HG03064 (cell line): Measurements from ENCODE around the gene ZRANB2.

Experiments used
- ATAC-seq: cut with Tn5 transposase; IDR thresholded peaks from one replicate; pipeline ENCODE4 v1.9.1; 2021; ENCODE audit warnings: low read depth; ENCODE audit not compliant: unreplicated experiment

Gene ZRANB2

DNA sequence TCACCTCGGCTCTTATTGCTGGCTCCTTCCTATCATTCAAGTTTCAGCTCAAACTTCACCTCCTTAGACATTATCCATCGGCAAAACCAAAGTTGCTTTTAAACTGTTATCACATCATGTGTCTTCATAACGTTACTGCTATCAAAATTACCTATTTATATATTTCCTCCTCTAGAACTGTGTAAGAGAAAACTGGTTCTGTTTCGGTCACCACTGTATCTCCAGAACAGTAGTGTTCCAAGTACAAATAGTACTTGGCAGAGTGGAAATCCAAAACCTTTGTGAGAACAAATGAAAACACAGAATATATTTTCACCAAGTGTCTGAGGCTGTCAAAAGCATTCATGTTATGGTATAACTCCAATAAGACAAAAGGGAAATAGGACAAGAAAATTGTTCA is 9.1 kb downstream of the ZRANB2 start:
- ATAC-seq, result no peak

DNA sequence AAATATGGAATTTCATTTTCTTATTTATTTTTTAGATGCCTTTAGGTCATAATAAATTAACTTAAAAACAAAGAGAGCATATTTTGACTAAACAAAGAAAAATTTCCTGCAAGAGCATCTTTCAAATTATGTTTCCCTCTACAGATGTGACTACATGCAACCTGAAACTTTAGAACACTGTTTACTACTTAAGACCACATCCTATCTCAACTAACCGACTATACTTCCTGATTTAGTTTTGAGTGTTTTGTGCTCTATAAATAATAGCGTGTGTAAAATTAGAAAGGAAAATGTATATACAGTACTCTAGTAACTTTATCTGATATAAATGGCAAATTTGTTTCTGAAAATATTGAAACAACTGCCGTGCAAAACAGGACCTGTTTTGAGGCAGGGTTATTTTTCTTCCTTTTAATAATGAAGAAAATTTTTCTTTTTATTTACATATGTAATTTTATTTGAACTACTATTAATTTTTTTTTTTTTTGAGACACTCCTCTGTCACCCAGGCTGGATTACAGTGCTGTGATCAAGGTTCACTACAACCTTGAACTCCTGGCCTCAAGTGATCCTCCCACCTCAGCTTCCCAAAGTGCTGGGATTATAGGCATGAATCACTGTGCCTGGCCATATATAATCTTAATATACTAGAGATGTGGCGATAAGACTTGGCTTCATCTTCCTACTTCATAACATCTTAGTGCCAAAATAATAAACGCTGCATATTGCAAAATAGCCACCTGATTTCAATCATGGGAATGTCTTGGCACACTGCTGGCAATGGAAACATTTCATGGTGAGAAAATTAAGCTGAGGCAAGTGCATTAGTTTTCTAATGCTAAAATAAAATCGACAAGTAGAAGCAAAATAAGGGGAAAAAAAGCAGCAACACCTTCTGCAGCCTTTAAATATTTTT is 12.3 kb downstream of the ZRANB2 start:
- peak; percentile 86 for ATAC-seq

DNA sequence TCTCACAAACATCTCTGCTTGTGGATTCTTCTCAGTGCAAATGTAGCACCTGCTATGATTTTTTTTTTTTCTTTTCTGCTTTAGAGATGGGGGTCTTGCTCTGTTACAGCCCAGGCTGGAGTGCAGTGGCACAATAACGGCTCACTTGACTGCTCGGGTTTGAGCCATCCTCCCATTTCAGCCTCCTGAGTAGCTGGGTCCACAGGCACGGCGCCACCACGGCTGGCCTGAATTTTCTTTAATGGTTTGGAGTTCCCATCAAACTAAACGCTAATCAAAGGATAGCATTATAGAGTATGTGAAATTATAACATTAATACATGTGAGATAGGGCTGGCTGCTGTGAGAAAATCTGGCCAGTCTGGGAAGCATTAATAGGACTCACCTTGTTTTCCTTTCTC is 26.0 kb downstream of the ZRANB2 start:
- no peak for ATAC-seq

DNA sequence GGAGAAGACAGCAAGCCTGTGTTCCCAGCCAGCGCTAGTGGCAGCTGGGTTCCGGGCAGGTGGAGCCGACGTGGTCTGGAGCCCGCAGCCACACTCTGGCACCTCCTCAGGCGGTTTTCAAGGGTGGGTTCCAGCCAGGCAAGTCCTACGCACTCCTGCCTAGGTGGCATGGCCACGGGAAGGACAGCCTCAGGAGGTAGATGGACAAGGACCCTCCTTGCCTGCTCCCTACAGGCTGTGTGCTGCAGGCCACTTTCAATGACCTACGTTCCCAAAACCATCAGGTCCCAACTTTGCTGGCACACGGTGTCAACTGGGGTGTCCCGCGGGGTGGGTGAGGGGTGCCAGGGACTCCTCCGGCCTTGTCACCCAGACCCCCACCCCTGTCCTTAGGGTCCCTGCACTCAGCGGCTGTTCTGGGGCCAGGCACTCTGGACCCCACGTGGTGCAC is 26.5 kb downstream of the ZRANB2 start:
- ATAC-seq, result no peak

DNA sequence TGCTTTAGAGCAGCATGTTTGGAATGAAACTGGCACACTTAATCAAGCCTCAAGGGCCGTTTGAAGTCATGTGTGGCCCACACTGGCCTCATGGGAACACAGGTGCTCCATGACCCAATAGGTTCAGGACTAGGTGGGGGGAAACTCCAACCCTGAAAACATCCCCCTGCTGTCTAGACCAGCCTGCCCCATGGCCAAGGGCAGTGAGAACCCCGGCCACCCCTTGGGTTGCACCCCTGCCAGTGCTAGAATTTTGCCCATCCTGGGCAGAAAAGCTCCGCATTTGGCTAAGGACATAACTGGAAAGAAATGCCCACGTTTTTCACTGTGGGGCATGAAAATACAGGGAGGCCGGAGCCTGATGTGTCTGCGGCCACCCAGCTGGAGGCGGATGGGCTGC is 27.1 kb downstream of the ZRANB2 start:
- ATAC-seq, result no peak

DNA sequence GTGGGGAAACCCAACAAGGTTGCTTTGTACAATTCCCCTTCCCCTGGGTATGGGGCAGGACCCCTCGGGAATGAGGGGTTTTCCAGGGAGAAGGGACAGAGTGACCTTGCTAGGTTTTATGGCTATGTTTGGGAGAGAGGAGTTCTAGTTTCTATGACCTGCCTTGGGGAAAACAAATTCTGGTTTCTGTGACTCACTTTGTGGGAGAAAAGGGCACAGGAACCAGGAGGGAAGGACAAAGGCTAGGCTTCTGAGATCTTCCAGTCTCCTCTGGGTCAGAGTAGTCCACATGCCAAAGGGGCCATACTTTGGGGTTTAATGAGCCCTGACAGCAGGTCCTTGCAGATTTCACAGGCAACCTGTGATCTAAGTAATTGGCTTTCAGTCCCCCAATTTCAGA is 27.7 kb downstream of the ZRANB2 start:
- no peak for ATAC-seq

DNA sequence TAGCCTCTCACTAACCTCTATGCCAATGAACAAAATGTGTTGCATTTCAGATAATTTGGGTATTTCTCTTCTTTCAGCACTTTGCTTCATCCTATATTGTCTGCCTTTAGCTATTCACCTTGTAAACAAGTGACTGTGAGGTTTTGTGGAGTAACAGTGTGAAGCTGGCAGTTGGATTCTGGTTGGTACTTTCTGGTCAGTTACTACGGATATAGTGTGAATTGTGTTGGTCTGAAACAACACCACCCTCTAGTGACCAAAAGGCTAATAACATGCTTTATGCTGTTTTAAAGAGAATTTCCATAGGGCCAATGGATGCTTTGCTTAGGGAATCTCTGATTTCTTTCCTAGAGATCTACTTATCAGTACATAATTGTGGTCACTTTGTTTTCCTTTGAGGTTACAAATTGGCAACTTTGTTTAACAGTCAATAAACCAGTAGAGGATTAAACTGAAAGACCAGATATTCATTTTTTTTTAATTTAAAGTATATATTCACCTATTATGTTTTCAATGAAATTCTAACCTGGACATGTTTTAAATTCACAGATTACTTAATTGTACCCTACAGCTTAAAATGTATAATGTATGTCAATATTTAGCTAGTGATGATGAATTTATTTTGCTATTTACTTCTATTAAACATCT is 30.8 kb downstream of the ZRANB2 start:
- peak; percentile 46 for ATAC-seq

DNA sequence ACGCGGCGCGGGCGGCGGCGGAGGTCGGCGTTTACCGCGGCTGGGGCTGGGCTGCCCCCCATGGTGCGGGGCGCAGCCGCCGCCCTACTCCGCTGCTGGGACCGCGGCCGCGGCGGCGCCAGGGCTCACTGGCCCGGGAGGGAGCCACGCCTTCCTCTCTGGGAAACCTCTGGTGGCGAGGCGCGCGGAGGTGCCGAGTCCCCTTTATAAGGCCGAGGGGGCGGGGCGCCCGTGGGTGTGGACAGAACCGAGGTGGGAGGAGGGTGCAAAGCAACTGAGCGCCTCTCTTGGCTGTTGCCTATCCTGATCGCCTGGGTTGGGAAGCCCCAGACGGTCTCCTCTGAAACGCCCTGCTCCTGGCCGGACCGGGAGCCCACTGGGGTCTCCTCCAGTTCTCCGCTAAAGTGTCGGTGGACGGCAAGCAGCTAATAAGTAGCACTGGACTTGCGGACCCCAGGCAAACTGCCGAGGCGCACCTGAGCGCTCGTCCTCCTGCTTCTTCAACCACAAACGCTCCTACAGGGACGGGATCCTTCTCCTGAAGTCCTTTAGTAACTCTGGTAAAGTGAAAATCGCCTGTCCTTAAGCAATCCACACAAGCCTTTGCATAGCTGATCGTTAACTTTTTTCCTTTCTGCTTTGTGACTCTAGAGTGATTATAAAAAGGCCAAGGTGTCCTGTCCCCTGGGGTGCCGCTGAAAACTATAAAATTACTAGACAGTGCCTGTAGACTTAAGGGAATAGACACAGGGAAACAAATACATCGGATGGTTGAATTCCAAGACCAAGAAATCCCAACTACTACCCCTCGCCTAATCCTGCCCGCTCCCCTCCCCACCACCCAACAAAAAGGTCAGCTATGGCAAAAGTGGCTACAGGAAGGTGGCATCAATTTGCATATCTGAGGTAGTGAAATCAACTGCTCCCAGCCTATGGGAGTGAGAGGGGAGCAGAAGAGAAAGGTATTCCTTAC is 32.9 kb downstream of the ZRANB2 start, which contains the start of gene PTGER3:
TSS of gene PTGER3 (minus strand) at position 182 of the 973 bp plus-strand sequence. CDS start 239 bp downstream, outside the sequence.
- no peak for ATAC-seq

DNA sequence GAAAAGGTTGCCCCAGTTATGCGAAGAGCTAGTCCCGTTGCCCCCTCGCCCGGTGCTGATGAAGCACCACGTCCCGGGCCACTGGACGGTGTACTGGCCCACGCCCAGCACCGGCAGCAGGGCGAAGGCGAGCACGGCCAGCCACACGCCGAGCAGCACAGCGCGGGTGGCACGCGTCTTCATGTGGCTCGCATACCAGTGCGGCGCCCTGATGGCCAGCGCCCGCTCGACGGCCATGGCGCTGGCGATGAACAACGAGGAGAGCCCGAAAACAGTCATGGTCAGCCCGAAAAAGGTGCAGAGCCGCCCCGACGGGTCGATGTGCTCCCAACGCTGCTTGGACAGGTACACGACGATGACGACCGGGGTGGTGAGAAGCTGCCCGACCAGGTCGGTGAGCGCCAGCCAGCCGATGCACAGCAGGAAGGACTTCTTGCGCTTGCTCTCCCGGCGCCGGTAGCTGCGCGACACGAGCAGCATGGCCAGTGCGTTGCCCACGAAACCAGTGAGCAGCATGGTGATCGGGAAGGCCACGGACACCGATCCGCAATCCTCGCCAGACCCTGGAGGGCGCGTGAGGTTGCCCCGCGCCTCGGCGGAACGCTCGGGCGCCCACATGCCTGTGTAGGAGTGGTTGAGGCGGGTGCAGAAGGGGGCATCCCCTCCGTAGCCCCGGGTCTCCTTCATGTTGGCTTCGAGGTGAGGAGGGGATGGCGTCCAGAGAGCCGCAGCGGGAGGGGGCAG is 33.8 kb downstream of the ZRANB2 start:
- no peak for ATAC-seq

DNA sequence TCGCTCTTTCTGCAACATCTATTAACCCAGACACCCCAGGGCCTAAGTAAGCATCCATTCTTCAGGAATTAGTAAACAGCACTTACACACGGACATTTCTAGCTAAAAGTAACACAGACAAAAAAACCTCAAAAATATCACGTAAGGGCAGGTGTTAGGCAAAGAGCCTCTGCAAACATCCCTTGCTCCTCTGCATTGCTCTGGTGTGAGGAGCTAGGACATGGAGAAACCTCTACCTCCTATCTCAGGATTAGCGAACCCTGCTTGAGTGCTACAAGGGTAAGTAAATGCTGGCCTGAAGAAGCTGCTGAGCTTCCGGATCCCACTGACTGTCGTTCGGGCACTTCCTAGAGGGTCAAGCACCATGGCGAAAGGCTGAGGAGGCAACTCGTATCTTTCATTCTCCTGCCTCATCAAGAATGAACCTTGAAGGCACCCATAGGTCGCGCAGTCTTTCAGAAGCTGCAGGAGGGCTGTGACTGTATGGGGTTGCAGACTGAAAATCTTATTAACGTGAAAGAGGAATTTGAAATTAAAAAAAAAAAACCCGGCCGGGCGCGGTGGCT is 35.3 kb downstream of the ZRANB2 start:
- no peak for ATAC-seq

DNA sequence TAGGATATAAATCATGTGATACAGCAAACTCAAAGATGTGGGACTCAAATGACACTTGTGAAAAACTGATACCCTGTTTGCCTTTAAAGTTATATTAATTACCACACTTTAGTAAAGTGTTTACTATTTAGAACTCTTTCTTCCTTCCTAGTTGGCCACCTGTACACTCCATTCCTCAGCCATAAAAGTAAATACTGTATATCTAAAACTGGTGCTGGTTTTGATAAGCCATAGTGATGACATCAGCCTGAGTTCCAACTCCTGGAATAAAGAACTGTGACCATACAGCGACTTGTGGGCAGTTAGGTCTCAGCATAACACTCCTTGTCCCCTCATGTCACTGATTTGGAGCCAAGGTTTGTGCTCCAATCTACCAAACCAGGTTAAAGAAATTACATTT is 36.0 kb downstream of the ZRANB2 start:
- ATAC-seq, result no peak

DNA sequence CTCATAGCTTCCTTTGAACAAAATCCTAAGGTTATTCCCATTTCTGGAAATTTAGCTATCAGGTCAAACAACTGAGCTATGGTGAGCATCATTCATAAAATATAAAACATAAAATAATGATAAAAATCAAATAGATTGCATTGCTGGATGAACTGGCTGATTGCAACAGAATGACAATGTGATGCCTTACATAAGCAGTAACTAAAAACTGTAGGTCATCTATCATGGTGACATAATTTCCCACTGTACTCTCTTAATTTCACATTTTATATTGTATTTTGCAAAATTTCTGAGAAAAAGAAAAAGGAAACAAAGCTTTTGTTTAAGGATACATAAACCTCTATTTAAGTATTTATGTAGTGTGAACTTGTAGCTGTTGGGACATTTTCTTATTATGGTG is 37.8 kb downstream of the ZRANB2 start:
- no peak for ATAC-seq

DNA sequence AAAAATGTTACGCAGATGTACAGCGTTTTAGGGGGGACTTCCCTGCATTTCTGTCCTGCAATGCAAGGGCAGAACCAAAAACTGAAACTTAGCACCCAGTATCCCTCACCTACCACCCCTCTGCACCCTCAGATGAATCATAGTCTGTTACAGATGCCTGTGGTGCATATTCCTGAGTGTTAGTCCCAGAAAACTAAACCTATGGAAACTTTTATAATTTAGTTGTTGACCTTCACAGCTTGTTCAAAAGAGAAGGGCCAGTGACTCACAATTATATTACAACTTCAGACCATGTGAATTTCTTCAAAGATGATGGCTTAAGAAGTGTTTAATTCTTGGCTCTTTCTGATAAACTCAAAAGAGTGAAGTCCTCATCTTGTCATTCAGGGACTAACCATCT is 39.0 kb downstream of the ZRANB2 start:
- no peak for ATAC-seq

DNA sequence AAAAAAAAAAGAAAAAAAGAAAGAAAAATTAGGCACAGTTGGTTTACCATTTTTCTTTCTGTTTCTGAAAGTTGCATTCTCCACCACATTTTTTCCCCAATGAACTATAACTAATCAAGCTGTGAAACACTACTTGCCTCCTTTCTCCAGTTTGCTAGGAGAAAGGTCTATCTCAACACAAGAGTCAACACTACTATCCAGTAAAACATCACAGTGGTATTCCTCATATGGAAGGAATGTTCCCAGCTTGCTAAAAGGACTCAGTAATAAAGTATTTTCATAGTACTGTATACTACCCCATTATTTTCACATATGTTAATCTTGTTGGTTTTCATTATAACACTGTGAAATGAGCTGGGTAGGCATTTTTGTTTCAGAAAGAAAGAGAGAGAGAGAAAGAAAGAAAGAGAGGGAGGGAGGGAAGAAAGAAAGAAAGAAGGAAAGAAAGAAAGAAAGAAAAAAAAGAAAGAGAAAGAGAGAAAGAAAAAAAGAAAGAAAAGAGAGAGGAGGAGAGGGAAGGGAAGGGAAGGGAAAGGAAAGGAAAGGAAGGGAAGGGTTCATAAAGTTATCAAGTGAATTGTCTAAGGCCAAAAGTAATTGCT is 41.1 kb downstream of the ZRANB2 start:
- ATAC-seq, result no peak

DNA sequence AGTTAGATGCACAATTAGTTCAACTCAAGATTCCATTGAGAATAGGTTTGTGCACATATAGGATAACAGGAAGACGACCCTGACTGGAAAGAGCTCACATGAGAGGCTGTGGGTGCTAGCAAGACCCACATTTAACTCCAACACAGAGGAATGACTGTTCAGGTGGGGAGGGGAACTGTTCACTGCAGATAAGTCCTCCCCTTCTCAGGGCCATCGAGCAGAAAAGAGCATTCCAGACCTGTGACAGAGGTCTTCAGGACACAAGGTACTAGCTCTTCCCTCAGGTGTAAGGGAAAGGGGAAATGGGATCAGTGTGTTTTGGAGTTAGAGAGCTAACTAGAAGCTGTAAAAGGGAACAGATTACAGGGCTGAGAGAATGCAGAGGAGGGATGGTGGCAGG is 41.9 kb downstream of the ZRANB2 start:
- ATAC-seq, result no peak

DNA sequence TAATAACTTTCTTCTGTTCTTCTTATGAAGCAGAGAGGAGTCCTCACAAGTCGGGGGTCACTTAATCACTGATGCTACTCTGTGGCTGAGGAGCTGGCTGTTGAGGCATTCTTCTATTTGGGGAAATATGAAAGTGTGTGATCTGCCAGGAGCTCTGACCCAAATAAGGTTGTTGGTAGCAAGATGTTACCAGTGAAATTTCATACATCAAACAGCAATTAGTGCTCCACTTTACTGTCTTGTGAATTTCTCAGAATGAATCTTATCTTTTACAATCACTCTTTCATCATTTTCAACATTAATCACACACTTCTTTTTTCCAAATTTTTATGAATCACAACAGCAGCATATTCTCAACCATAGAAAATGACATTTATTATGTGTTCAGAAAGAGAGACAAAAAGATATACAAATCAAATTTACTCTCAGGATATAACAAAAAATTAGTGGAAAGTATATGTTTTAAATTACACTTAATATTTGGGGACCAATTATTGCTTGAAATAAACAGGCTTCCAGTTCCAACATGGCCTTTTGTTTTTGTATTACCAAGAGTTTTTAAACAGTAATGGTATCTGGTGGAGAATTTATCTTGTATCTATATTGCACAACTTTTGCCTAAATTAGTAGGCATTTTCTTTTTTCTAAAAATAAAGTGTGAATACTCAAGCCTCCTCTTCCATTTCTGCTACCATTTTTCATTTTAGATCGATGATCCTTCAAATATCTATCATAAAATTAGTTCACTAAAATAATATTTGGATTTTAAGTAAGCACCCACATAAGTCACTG is 42.8 kb downstream of the ZRANB2 start:
- no peak for ATAC-seq

DNA sequence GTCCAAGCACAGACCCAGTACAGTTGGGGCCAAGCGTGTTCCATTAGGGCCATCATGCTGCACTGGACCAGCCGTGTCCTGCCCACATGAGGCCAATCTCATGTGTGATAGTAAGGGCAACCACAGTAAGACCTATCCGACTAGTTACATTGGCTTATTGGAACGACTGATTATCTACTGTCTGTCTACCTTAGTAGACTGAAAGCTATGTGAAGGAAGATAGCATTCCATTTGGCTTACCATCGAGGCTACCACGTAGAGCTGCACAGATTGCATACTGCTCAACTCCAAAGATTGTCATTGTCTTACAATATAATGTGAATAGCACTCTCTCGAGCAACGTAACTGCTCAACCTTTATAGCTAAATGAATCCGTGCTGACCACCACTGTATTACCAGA is 43.8 kb downstream of the ZRANB2 start:
- ATAC-seq, result no peak

DNA sequence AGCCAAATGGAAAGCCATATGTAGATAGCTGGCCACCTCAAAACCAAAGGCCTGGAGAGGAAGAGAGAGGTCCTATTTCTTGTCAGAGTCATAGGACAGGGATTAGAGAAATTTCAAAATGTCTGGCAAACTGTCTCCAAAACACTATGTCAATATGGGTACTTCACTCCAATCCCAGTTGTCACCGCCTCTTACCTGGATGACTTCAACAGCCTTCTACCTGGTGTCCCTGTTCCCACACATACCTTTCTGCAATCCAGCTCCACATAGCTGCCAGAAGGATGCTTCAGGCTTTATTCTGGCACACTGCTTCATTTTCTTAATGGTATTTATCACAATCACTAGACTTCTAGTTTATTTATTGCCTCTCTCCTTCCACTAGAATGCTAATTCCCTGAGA is 47.7 kb downstream of the ZRANB2 start:
- no peak for ATAC-seq

DNA sequence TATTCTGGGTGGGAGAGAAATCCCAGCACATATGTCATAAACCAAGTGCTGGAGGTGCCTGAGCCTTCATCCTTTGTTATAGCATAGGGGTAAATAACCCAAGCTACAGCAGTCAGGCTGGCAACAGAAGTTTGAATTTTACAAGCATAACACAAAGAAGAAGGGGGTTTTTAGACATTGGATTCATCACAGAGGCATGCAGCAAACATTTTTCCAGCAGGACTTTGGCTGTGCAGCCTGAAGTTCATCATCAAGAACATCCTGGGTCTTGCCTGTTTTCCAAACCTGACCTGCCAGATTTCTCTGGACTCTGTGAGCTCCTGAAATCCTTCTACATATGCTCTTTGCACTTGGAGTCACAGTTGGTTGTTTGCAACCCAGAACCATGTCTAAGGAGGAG is 49.4 kb downstream of the ZRANB2 start:
- ATAC-seq, result no peak
